ENCODE data around the gene PTEN. TPM values are rescaled to one million over a fixed set of nuclear protein-coding genes. Genes with fewer than 3 reads are reported as not detected.
A peak's percentile ranks its signal among the peaks of the same experiment; 100 is the strongest.

PTEN gene
- total and polyA plus RNA-seq, 12 donors = 35.7 to 179 (median 89.8) TPM

DNA sequence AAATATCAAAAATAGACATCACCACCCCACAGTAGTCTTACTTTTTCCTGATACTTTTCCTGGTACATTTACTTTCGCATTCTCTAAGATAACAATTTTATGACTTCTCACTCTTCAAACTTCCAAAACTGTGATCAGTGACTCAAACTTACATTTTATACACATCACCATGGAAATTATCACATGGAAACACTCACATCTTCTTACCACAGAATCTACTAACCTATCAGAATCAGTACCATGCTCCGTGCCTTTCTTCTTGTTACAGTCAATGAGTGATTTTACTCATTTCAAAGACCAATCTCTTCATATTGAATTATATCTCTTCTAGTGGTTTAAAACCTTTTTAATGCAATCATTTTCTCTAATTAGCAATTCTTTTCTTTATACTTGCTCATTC is 120.3 kb downstream of the PTEN start:
- TF ChIP-seq, protein P1, sequence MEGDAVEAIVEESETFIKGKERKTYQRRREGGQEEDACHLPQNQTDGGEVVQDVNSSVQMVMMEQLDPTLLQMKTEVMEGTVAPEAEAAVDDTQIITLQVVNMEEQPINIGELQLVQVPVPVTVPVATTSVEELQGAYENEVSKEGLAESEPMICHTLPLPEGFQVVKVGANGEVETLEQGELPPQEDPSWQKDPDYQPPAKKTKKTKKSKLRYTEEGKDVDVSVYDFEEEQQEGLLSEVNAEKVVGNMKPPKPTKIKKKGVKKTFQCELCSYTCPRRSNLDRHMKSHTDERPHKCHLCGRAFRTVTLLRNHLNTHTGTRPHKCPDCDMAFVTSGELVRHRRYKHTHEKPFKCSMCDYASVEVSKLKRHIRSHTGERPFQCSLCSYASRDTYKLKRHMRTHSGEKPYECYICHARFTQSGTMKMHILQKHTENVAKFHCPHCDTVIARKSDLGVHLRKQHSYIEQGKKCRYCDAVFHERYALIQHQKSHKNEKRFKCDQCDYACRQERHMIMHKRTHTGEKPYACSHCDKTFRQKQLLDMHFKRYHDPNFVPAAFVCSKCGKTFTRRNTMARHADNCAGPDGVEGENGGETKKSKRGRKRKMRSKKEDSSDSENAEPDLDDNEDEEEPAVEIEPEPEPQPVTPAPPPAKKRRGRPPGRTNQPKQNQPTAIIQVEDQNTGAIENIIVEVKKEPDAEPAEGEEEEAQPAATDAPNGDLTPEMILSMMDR (IDR thresholded peaks at IDR 0.05) = no peak
- TF ChIP-seq POLR2A (IDR thresholded peaks at IDR 0.05) = no peak
- no peaks in the 10 kb centered on the region for H3K4me1 ChIP-seq (replicated peaks in 1 of 2)
- H3K27me3 ChIP-seq = no peaks in the 10 kb centered on the region
- intact Hi-C loops (cut with DNase I) = no loop called here
- H3K36me3 ChIP-seq (replicated peaks in 1 of 2) = no peaks in the 10 kb centered on the region
- H3K9me3 ChIP-seq (replicated peaks in 1 of 3) = peaks cover 0 to 5% (median 0%) of the 10 kb centered on the region in 3 donors
- DNase-seq = no peak
- H3K27ac ChIP-seq = no peak overlapping the region
- WGBS, 4 donors = 92 to 97% (median 96%) methylated on average over 2 of the region's 2 CpGs
- H3K4me3 ChIP-seq = no peak overlapping the region

GRCh38 chr10:87987206-87987605 is 123.8 kb downstream of the PTEN start:
- H3K36me3 ChIP-seq (replicated peaks in 1 of 2) = no peaks in the 10 kb centered on the region
- WGBS, 4 donors = 83 to 91% (median 87%) methylated on average over 2 of the region's 2 CpGs

DNA sequence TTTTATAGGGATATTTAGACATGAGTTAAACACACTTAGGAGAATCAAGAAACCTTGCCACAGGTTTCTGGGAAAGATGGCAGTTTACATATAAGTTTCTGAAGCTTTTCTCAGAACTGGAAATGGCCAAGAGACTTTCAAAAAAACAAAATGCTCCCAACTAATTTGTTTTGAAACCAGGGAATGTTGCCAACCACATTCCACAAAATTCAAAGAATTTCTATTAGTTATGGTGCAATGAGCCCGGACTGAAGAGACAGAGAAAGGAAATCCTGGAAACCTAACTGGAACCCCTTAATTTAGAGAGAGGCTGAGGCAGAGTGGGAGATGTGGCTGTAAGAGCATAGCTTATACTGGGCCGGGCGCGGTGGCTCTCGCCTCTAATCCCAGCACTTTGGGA is 128.5 kb downstream of the PTEN start:
- H3K4me3 ChIP-seq = no peak overlapping the region
- H3K4me1 ChIP-seq (replicated peaks in 1 of 2) = no peaks in the 10 kb centered on the region
- intact Hi-C loops (cut with DNase I) = no loop called here
- TF ChIP-seq POLR2A (IDR thresholded peaks at IDR 0.05) = no peak
- TF ChIP-seq, protein P1 (IDR thresholded peaks at IDR 0.05) = no peak
- DNase-seq = no peak
- H3K36me3 ChIP-seq (replicated peaks in 1 of 2) = no peaks in the 10 kb centered on the region
- no peaks in the 10 kb centered on the region for H3K27me3 ChIP-seq
- no peak overlapping the region for H3K27ac ChIP-seq
- H3K9me3 ChIP-seq (replicated peaks in 1 of 3) = no peaks in the 10 kb centered on the region
- WGBS, 4 donors = 80 to 95% (median 89%) methylated on average over 5 of the region's 5 CpGs

More at GRCh38 chr10:87987206-87987605, 123.8 kb downstream of the PTEN start:
- Histone ChIP-seq H3K9me3 (replicated peaks in 1 of 3) (peaks cover 0 to 5% (median 0%) of the 10 kb centered on the region in 3 donors), H3K4me1 (replicated peaks in 1 of 2) (no peaks in the 10 kb centered on the region), H3K27ac (no peak overlapping the region), H3K4me3 (no peak overlapping the region), H3K27me3 (no peaks in the 10 kb centered on the region)
- intact Hi-C loops (cut with DNase I) = no loop called here
- no peak for TF ChIP-seq POLR2A (IDR thresholded peaks at IDR 0.05)
- no peak for DNase-seq

DNA sequence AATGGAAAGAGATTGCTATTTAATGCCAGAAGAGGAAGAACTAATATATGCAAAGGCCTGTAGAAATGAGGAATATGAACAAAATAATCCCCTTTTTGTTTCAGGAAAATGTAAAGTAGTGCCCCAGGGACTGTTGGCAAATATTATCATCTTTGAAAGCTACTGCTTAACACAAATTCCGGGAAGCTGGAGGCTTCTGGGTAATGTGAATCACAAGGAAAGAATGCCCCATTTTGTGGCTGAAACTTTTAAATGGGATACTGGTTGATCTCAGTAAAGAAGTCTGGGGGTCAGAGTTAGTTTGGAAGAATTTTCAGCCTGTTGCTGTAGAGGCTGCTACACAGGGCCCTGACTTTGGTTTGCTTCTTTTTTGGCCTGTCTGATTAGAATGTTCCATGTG is 141.0 kb downstream of the PTEN start:
- TF ChIP-seq, protein P1 (IDR thresholded peaks at IDR 0.05) = no peak
- TF ChIP-seq POLR2A (IDR thresholded peaks at IDR 0.05) = no peak
- Histone ChIP-seq H3K27me3 (no peaks in the 10 kb centered on the region), H3K4me3 (no peak overlapping the region), H3K27ac (no peak overlapping the region), H3K4me1 (replicated peaks in 1 of 2) (no peaks in the 10 kb centered on the region), H3K36me3 (replicated peaks in 1 of 2) (no peaks in the 10 kb centered on the region), H3K9me3 (replicated peaks in 1 of 3) (no peaks in the 10 kb centered on the region)
- WGBS, 4 donors = 53 to 81% (median 73%) methylated on average over 1 of the region's 1 CpG
- intact Hi-C loops (cut with DNase I) = no loop called here
- no peak for DNase-seq

- no peaks in the 10 kb centered on the region for H3K36me3 ChIP-seq (replicated peaks in 1 of 2)
- DNase-seq = peak; percentile 26 to 65 (median 58)
- H3K27me3 ChIP-seq = no peaks in the 10 kb centered on the region
- no peaks in the 10 kb centered on the region for H3K9me3 ChIP-seq (replicated peaks in 1 of 3)
- no peaks in the 10 kb centered on the region for H3K4me1 ChIP-seq (replicated peaks in 1 of 2)
- H3K27ac ChIP-seq = no peak overlapping the region
- WGBS, 4 donors = 58 to 68% (median 63%) methylated on average over 6 of the region's 6 CpGs
- TF ChIP-seq POLR2A (IDR thresholded peaks at IDR 0.05) = no peak
- TF ChIP-seq, protein P1 (IDR thresholded peaks at IDR 0.05) = no peak
- intact Hi-C loops (cut with DNase I) = no loop called here
- no peak overlapping the region for H3K4me3 ChIP-seq
These were observed 142.8 kb downstream of the PTEN start for GRCh38 chr10:88006261-88006660.

All from adrenal gland (tissue), 12 donors.